KMS-11 (cell line): ENCODE data around the gene GRM8.

Experiments
- H2AFZ ChIP-seq: fragments of 200-600 bp; sonication (generic); 2 replicates; pipeline ENCODE4 v1.6.1; 2016; ENCODE audit warnings: antibody characterized with exemption, mixed run types, low read depth
- H3K27ac ChIP-seq: fragments of 200-600 bp; sonication (generic); 2 replicates; pipeline ENCODE4 v1.6.1; 2016; ENCODE audit warnings: mild to moderate bottlenecking, mixed run types
- H3K27me3 ChIP-seq: fragments of 200-600 bp; sonication (generic); 2 replicates; pipeline ENCODE4 v1.6.1; 2017; ENCODE audit warnings: mild to moderate bottlenecking, low read depth, mixed run types, moderate library complexity; ENCODE audit not compliant: insufficient read depth
- H3K36me3 ChIP-seq: fragments of 200-600 bp; sonication (generic); 2 replicates; pipeline ENCODE4 v1.6.1; 2017; ENCODE audit warnings: mild to moderate bottlenecking, mixed run types; ENCODE audit not compliant: insufficient read depth
- H3K4me1 ChIP-seq: fragments of 200-600 bp; sonication (generic); 2 replicates; pipeline ENCODE4 v1.6.1; 2016; ENCODE audit warnings: mild to moderate bottlenecking, low read depth, mixed run types; ENCODE audit not compliant: poor library complexity, severe bottlenecking
- H3K4me2 ChIP-seq: fragments of 200-600 bp; sonication (generic); 2 replicates; pipeline ENCODE4 v1.7.0; 2016; ENCODE audit warnings: mild to moderate bottlenecking, mixed run types
- H3K4me3 ChIP-seq: fragments of 200-600 bp; sonication (generic); IDR thresholded peaks from 2 replicates; pipeline ENCODE4 v1.6.1; 2017; ENCODE audit warnings: low read depth, low read length, mixed read lengths; ENCODE audit not compliant: insufficient read depth
- H3K79me2 ChIP-seq: fragments of 200-600 bp; sonication (generic); 2 replicates; pipeline ENCODE4 v1.6.1; 2016; ENCODE audit warnings: low read depth, mixed run types; ENCODE audit not compliant: insufficient read depth
- H3K9ac ChIP-seq: fragments of 200-600 bp; sonication (generic); 2 replicates; pipeline ENCODE4 v1.6.1; 2016; ENCODE audit warnings: mild to moderate bottlenecking, mixed run types
- H4K20me1 ChIP-seq: fragments of 200-600 bp; sonication (generic); 2 replicates; pipeline ENCODE4 v1.6.1; 2016; ENCODE audit warnings: mild to moderate bottlenecking, mixed run types; ENCODE audit not compliant: insufficient read depth
- TF ChIP-seq, protein P1 (sequence below): fragments of 200-600 bp; sonication (generic); conservative IDR thresholded peaks from 2 replicates; pipeline ENCODE4 v1.6.1; 2017; ENCODE audit warnings: low read depth, mild to moderate bottlenecking, antibody characterized with exemption, low read length, moderate library complexity, mixed read lengths

The GRM8 gene

DNA sequence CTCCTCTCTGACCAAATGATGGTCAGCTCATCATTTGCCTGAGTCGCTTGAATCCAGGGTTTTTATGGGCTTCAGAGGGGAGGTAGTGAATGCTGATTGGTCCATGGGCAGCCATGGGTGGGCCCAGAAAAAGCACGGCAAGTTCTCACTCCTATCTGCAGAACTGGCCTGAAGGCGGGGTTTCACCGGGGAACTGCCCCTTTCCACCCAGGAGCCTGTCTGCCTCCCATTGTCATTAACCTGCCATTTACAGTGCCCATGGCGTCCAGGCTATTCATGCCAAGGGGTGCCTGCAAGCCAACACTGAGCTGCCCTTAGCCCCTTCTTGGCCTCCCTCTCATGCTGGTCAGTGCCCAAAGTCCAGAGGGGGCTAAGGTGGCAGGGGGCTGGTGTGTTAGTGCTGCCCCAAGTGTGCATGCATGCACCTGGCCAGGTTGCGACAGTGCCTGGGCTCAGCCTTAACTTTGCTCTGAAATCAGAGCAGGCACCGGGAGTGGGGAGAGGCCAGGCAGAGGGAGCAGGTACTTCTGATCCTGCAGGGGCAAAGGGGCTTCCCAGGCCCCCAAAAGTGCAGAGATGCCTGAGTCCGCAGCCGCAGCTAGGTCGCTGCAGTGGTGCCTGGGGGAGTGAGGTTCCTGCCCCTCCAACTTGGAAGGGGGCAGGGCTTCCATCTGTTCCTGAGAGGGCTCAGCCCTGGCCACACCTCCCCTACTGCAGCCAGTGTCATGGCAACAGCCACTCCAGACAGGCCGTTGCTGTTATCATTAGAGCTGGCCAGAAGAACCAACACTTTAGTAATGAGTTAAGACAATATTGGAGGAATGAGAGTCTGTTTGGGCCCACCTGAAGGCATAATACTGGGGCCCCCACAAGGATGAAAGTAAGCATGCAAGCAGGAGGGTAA is 561.6 kb downstream of the GRM8 start:
- TF ChIP-seq, protein P1, sequence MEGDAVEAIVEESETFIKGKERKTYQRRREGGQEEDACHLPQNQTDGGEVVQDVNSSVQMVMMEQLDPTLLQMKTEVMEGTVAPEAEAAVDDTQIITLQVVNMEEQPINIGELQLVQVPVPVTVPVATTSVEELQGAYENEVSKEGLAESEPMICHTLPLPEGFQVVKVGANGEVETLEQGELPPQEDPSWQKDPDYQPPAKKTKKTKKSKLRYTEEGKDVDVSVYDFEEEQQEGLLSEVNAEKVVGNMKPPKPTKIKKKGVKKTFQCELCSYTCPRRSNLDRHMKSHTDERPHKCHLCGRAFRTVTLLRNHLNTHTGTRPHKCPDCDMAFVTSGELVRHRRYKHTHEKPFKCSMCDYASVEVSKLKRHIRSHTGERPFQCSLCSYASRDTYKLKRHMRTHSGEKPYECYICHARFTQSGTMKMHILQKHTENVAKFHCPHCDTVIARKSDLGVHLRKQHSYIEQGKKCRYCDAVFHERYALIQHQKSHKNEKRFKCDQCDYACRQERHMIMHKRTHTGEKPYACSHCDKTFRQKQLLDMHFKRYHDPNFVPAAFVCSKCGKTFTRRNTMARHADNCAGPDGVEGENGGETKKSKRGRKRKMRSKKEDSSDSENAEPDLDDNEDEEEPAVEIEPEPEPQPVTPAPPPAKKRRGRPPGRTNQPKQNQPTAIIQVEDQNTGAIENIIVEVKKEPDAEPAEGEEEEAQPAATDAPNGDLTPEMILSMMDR: no peak
- H3K4me2 ChIP-seq: no peak overlapping the region
- no peaks in the 10 kb centered on the region for H3K79me2 ChIP-seq
- H4K20me1 ChIP-seq: no peaks in the 10 kb centered on the region
- no peak overlapping the region for H3K9ac ChIP-seq
- no peak overlapping the region for H3K4me3 ChIP-seq
- H2AFZ ChIP-seq: no peak overlapping the region
- no peaks in the 10 kb centered on the region for H3K36me3 ChIP-seq
- no peaks in the 10 kb centered on the region for H3K4me1 ChIP-seq
- H3K27me3 ChIP-seq: no peaks in the 10 kb centered on the region
- H3K27ac ChIP-seq: no peak overlapping the region

DNA sequence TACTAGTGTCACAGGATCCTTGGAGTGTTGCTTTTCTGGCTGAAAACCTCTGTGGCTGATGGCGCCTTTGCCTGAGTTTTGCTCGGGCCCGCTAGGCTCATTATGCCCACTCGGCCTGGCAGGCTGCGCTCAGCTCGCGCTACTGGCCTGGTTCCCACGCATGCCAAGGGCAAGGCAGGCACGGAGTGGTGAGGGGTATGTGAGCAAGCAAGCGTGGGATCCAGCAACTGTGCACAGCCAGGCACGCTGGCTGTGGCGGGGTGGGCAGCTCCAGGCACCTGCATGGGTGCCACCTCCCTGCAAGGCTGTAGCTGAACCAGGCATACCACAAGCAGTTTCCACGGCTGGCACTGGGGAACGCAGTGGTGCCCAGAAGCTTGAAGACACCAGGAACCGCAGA is 562.6 kb downstream of the GRM8 start:
- H3K4me2 ChIP-seq: no peak overlapping the region
- H3K27ac ChIP-seq: no peak overlapping the region
- H3K9ac ChIP-seq: no peak overlapping the region
- no peaks in the 10 kb centered on the region for H3K27me3 ChIP-seq
- no peaks in the 10 kb centered on the region for H3K4me1 ChIP-seq
- H3K79me2 ChIP-seq: no peaks in the 10 kb centered on the region
- no peaks in the 10 kb centered on the region for H3K36me3 ChIP-seq
- no peaks in the 10 kb centered on the region for H4K20me1 ChIP-seq
- no peak overlapping the region for H3K4me3 ChIP-seq
- H2AFZ ChIP-seq: no peak overlapping the region
- TF ChIP-seq, protein P1: no peak

DNA sequence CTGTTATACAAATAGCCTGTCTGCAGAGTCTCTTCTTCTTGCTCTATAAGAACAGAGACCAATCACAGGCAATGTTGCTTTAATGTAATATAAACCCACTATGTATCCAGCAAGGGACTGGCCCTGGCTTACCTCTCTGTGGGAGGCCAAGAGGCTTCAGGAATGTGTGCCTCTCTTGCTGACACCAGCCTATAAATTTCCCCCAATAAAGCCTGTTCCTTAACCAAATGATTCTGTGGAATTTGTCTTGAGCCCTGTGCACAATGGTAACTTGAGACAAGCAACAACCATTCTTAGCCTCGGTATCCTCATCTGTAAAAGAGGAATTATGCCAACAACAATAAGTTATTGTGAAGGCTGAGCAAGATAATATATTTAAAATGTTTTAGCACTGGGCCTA is 563.7 kb downstream of the GRM8 start:
- H3K79me2 ChIP-seq: no peaks in the 10 kb centered on the region
- no peaks in the 10 kb centered on the region for H3K4me1 ChIP-seq
- no peak overlapping the region for H3K27ac ChIP-seq
- no peak overlapping the region for H3K9ac ChIP-seq
- TF ChIP-seq, protein P1: no peak
- no peak overlapping the region for H3K4me3 ChIP-seq
- H3K27me3 ChIP-seq: no peaks in the 10 kb centered on the region
- H2AFZ ChIP-seq: no peak overlapping the region
- H4K20me1 ChIP-seq: no peaks in the 10 kb centered on the region
- no peaks in the 10 kb centered on the region for H3K36me3 ChIP-seq
- H3K4me2 ChIP-seq: no peak overlapping the region

DNA sequence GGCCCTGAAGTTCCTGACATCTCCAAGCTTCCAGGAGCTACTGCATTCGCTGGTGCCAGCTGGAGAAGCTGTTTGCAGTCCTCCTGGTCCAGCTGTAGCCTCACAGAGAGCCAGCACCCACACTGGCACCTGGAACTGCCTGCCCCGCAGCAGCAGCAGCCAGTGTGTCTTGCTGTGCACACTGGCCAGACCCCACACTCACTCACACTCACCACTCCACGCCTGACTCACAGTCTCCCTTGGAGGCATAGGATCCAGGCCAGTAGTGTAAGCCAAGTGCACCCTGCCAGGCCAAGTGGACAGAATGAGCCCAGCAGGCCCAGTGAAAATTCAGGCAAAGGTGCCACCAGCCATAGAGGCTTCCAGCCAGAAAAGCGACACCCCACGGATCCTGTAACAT is 566.3 kb downstream of the GRM8 start:
- Histone ChIP-seq H3K4me1 (no peaks in the 10 kb centered on the region), H3K79me2 (no peaks in the 10 kb centered on the region), H3K9ac (no peak overlapping the region), H3K4me2 (no peak overlapping the region), H3K36me3 (no peaks in the 10 kb centered on the region), H4K20me1 (no peaks in the 10 kb centered on the region), H3K27me3 (no peaks in the 10 kb centered on the region), H2AFZ (no peak overlapping the region), H3K4me3 (no peak overlapping the region), H3K27ac (no peak overlapping the region)
- TF ChIP-seq, protein P1: no peak
